Esophagus muscularis mucosa (tissue), 4 donors: Measurements from ENCODE around the gene GPR78. TPM values are rescaled to one million over a fixed set of nuclear protein-coding genes. Genes with fewer than 3 reads are reported as not detected.

ENCODE experiments used
- DNase-seq: peaks from one replicate; pipeline ENCODE4 v3.0.0-alpha.2; 2017; ENCODE audit errors: extremely low spot score
- H3K27ac ChIP-seq, 4 donors: fragments of 200-600 bp; sonication (generic); replicated peaks in 1 of 4; 1 replicate in 3 of 4; 2 replicates in 1 of 4; pipeline ENCODE4 v1.5.1; 2016 to 2019; ENCODE audit warnings: mild to moderate bottlenecking in 1 of 4
- H3K27me3 ChIP-seq, 4 donors: fragments of 200-600 bp; sonication (generic); one replicate each; pipeline versions ENCODE4 v1.5.1 to v1.6.0; 2016 to 2019
- H3K36me3 ChIP-seq, 4 donors: fragments of 200-600 bp; sonication (generic); one replicate each; pipeline ENCODE4 v1.5.1; 2016 to 2019
- H3K4me1 ChIP-seq, 4 donors: fragments of 200-600 bp; sonication (generic); one replicate each; pipeline ENCODE4 v1.5.1; 2016 to 2019
- H3K4me3 ChIP-seq, 4 donors: fragments of 200-600 bp; sonication (generic); 1 replicate in 2 of 4; 2 replicates in 2 of 4; pipeline ENCODE4 v1.5.1; 2016 to 2019; ENCODE audit warnings: mild to moderate bottlenecking in 4 of 4, moderate library complexity in 1 of 4
- H3K9me3 ChIP-seq, 4 donors: fragments of 200-600 bp; sonication (generic); 1 replicate in 3 of 4; 2 replicates in 1 of 4; pipeline ENCODE4 v1.5.1; 2016 to 2019
- EP300 ChIP-seq: sonication (generic); formaldehyde crosslinking; IDR thresholded peaks from one replicate; pipeline ENCODE4 v1.6.1; 2017; ENCODE audit warnings: antibody characterized with exemption
- POLR2A ChIP-seq: fragments of 450-650 bp; IDR thresholded peaks from one replicate; pipeline ENCODE4 v1.6.1; 2017; ENCODE audit warnings: antibody characterized with exemption, moderate library complexity, mild to moderate bottlenecking, low read depth
- POLR2AphosphoS5 ChIP-seq, 2 donors: sonication (generic); formaldehyde crosslinking; IDR thresholded peaks; one replicate each; pipeline ENCODE4 v1.6.1; 2017; ENCODE audit warnings: antibody characterized with exemption in 2 of 2
- WGBS: methylation state at CpG from one replicate; pipeline ENCODE4 v1.1.5; 2018; 5-methylcytosine and 5-hydroxymethylcytosine counted together
- intact Hi-C: fragments of 100-400 bp; cut with DNase I; formaldehyde crosslinking; loops from one replicate; pipeline ENCODE4 v1.15.1; 2023
- total RNA-seq, 4 donors: library from RNA; depleted of rRNA; stranded (reverse); fragments of >200 nt; gene quantifications; one replicate each; pipeline versions ENCODE4 v1.1.0 to v1.2.1, GENCODE V29; 2016
- TF ChIP-seq, protein P1 (sequence below), 3 experiments: fragments of 200-600 bp in 2 of 3; fragments of 450-650 bp in 1 of 3; sonication (generic) in 2 of 3; IDR thresholded peaks; one replicate each; pipeline ENCODE4 v1.5.1; 2017 to 2019; ENCODE audit warnings: antibody characterized with exemption in 3 of 3, mild to moderate bottlenecking in 2 of 3, moderate library complexity in 1 of 3

Gene GPR78
- total RNA-seq, 4 donors from 2014 or later, result not detected

DNA sequence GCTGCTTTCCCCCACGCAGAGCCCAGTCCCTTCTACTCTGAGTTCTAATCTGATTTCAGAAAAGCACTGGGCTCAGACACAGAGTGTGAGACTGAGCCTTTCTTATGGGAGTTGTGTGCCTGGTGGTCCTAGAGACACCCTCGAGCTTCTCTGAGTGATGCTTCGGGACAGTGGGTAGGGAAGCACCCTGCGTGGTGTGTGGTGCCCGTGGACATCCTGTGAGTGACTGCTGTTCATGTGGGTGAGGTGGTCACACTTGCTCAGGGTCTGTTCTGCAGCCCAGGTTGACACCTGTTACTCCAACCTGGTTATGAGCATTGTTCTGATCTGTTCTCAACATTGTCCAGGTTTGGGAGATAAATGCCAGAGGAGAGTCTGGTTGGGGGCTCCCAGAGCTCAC, 6.1 kb downstream of the GPR78 start:
- Histone ChIP-seq H3K9me3 (no peaks in the 10 kb centered on the region), H3K4me1 (no peaks in the 10 kb centered on the region), H3K36me3 (no peaks in the 10 kb centered on the region), H3K27ac (no peak overlapping the region), H3K27me3 (peaks cover 0 to 96% (median 6%) of the 10 kb centered on the region in 4 donors), H3K4me3 (no peak overlapping the region)
- 22% methylated on average over 3 of the region's 5 CpGs for WGBS
- no peak for DNase-seq
- intact Hi-C loops, result no loop called here
- TF ChIP-seq EP300 (no peak), POLR2AphosphoS5 (IDR thresholded peaks at IDR 0.05) (no peak), POLR2A (no peak)
- TF ChIP-seq, protein P1, sequence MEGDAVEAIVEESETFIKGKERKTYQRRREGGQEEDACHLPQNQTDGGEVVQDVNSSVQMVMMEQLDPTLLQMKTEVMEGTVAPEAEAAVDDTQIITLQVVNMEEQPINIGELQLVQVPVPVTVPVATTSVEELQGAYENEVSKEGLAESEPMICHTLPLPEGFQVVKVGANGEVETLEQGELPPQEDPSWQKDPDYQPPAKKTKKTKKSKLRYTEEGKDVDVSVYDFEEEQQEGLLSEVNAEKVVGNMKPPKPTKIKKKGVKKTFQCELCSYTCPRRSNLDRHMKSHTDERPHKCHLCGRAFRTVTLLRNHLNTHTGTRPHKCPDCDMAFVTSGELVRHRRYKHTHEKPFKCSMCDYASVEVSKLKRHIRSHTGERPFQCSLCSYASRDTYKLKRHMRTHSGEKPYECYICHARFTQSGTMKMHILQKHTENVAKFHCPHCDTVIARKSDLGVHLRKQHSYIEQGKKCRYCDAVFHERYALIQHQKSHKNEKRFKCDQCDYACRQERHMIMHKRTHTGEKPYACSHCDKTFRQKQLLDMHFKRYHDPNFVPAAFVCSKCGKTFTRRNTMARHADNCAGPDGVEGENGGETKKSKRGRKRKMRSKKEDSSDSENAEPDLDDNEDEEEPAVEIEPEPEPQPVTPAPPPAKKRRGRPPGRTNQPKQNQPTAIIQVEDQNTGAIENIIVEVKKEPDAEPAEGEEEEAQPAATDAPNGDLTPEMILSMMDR (IDR thresholded peaks at IDR 0.05), result no peak

DNA sequence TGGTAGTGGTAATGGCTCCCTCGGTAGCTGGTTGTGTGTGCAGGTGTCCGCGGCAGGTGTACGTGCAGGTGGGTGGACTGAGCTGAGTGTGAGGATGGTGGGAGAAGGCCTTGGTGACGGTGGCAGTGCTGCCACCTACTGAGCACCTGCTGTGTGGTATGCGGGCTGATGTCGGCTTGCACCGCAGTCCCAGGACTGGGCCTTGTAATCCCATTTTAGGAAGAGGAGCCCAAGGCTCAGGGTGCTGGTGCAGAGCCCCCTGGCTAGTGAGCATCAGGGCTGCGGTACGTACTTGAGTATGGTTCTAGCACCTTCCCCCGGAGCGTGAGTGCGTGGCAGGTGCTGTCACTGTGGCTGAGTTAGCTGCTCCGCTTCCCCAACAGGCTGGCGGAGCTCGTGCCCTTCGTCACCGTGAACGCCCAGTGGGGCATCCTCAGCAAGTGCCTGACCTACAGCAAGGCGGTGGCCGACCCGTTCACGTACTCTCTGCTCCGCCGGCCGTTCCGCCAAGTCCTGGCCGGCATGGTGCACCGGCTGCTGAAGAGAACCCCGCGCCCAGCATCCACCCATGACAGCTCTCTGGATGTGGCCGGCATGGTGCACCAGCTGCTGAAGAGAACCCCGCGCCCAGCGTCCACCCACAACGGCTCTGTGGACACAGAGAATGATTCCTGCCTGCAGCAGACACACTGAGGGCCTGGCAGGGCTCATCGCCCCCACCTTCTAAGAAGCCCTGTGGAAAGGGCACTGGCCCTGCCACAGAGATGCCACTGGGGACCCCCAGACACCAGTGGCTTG, 6.7 kb downstream of the GPR78 start:
- H3K27ac ChIP-seq, result no peak overlapping the region
- intact Hi-C loops, result no loop called here
- no peak for DNase-seq

DNA sequence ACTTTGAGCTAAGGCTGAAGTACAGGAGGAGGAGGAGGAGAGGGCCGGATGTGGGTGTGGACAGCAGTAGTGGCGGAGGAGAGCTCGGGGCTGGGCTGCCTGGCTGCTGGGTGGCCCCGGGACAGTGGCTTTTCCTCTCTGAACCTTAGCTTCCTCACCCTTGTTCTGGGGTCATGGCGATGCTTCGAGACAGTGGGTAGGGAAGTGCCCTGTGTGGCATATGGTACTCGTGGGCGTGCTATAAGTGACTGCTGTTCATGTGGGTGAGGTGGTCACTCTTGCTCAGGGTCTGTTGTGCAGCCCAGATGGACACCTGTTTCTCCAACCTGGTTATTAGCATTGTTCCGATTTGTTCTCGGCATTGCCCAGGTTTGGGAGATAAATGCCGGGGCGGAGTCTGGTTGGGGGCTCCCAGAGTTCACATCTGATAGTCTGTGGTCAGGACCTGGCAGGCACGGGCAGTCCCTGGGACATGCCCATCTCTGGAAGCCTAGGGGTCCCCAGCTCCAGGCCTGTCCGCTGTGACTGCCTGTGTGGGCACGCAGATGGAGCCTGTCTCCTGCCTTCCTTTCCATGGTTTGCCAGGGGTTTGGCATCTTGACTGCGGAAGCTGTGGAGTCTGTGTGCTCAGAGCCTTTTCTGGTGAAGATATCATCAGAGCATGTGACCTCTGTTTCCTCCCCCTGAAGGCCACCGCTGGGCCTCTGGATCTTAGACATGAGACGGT, 7.4 kb downstream of the GPR78 start:
- intact Hi-C loops, result no loop called here
- no peak overlapping the region for H3K4me3 ChIP-seq
- DNase-seq, result no peak
- H3K27me3 ChIP-seq, result peaks cover 0 to 96% (median 4%) of the 10 kb centered on the region in 4 donors
- H3K9me3 ChIP-seq, result no peaks in the 10 kb centered on the region
- TF ChIP-seq, protein P1 (IDR thresholded peaks at IDR 0.05), result no peak
- TF ChIP-seq POLR2A (no peak), POLR2AphosphoS5 (IDR thresholded peaks at IDR 0.05) (no peak), EP300 (no peak)
- H3K4me1 ChIP-seq, result peaks cover under 1 to 6% (median 5%) of the 10 kb centered on the region in 4 donors
- no peaks in the 10 kb centered on the region for H3K36me3 ChIP-seq
- H3K27ac ChIP-seq, result no peak overlapping the region
- 83% methylated on average over 17 of the region's 18 CpGs for WGBS

More for the DNA sequence above, 6.7 kb downstream of the GPR78 start:
- no peaks in the 10 kb centered on the region for H3K4me1 ChIP-seq
- WGBS, result 75% methylated on average over 17 of the region's 37 CpGs
- H3K36me3 ChIP-seq, result no peaks in the 10 kb centered on the region
- peaks cover 0 to 96% (median 1%) of the 10 kb centered on the region in 4 donors for H3K27me3 ChIP-seq
- no peak overlapping the region for H3K4me3 ChIP-seq
- no peak for TF ChIP-seq POLR2AphosphoS5 (IDR thresholded peaks at IDR 0.05)
- H3K9me3 ChIP-seq, result no peaks in the 10 kb centered on the region

DNA sequence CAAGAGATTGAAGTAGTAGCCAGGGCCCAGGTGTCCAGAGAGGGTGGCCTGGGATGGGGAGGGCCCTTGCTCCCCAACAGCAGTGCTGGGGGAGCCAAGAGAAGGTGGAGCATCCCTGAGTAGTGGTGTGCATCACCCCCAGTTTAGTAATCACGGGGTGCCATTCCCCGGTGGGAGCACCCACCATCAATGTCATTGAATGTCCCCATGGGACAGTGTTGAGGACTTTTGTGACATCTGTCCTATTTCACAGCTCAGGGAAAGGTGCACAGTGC, 7.9 kb downstream of the GPR78 start:
- Histone ChIP-seq H3K27ac (no peak overlapping the region), H3K4me1 (peaks cover 5 to 11% (median 10%) of the 10 kb centered on the region in 4 donors), H3K9me3 (no peaks in the 10 kb centered on the region), H3K27me3 (peaks cover 0 to 96% (median 6%) of the 10 kb centered on the region in 4 donors), H3K4me3 (no peak overlapping the region), H3K36me3 (no peaks in the 10 kb centered on the region)
- no peak for DNase-seq
- intact Hi-C loops, result no loop called here
- 100% methylated on average over 1 of the region's 2 CpGs for WGBS
- TF ChIP-seq POLR2AphosphoS5 (IDR thresholded peaks at IDR 0.05) (no peak), POLR2A (no peak), EP300 (no peak)
- TF ChIP-seq, protein P1 (IDR thresholded peaks at IDR 0.05), result no peak

DNA sequence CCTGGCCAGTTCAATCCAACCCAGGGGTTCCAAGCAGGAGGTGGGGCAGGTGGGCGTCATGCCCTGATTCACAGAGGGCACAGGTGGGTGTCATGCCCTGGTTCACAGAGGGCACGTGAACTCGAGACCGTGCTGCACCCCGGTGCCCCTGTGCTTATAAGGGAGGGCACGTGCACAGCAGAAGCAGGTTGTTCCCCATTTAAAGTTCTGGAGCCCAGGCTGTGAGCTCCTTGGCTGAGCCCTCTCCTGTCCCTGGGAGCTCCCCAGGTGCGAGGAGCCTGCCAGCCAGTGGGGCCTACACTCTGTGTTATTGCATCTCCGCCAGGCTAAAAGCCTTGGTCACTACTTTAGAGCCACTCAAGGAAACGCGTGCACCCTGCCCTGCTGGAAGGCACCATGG, 9.1 kb downstream of the GPR78 start:
- WGBS, result 78% methylated on average over 7 of the region's 10 CpGs
- Histone ChIP-seq H3K4me1 (peaks cover 5 to 22% (median 20%) of the 10 kb centered on the region in 4 donors), H3K27ac (no peak overlapping the region), H3K36me3 (no peaks in the 10 kb centered on the region), H3K4me3 (no peak overlapping the region), H3K27me3 (peaks cover 0 to 97% (median 16%) of the 10 kb centered on the region in 4 donors), H3K9me3 (no peaks in the 10 kb centered on the region)
- DNase-seq, result no peak
- TF ChIP-seq POLR2AphosphoS5 (IDR thresholded peaks at IDR 0.05) (no peak), POLR2A (no peak), EP300 (no peak)
- TF ChIP-seq, protein P1 (IDR thresholded peaks at IDR 0.05), result no peak
- intact Hi-C loops, result no loop called here
